Cortex of kidney (tissue), 1 donor: ENCODE data around the gene SNRPD3.
"Not testable (repeated sequence)": the region's sequence is repeated elsewhere in the genome, so short reads cannot be mapped to it uniquely, and the experiment has no call there.

Source experiments
- DNase-seq: peaks from one replicate; lab custom pipeline; 2025; lab: John Stamatoyannopoulos, UW

The SNRPD3 gene

GRCh38 chr22:24555165-24556039, at the start of gene SNRPD3:
SNRPD3 (plus strand) TSS chr22:24555999; CDS start chr22:24557675, 1,676 bp downstream.
- peak; percentile 73 for DNase-seq

DNA sequence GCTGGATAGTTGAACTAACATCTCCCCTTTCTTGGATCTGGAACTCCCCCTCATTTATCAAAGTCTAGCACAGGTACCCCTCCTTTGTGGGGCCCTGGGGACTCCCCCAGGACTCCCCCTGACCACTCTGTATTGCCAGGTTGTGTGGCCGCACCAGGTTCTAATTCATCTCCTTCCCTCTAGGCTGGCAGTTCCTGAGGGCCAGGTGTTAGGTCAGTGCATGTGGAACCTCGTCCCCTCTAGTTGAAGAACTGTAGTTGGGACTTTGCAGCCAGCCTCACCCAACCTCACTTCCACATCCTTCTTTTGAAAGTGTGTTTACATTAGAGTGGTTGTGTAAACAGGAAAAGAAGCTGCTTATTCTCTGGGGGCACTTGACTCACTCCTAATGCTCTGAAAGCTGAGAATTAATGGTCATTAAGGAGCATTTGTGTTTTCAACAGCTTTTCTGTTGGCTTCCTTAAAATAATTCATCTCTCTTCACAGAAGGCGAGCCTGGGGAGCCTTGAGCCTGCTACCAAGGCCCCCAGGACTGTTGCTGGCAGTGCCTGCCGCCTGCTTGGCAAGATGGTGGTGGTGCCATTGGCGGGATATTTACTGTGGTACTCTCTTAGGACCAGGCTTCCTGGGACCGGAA, 48.9 kb upstream of the SNRPD3 start:
- DNase-seq: no peak

DNA sequence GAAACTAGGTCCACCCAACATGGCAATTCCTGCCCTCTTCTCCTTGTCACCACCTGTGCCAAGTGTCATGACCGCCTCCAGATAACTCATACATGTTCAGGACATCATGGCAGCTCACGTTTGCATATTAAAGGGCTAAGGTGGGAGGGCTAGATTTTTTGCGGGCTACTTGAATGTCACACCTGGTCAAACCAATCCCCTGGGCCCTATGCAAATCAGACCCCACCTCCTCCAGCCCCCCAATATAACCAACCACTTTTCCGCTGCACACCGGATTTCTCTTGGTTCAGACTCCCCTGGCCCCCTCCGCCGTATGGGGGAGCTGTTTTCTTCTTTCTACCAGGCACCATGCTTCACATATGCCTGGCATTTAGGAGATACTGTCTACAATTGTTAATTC, 48.1 kb upstream of the SNRPD3 start:
- DNase-seq: no peak

DNA sequence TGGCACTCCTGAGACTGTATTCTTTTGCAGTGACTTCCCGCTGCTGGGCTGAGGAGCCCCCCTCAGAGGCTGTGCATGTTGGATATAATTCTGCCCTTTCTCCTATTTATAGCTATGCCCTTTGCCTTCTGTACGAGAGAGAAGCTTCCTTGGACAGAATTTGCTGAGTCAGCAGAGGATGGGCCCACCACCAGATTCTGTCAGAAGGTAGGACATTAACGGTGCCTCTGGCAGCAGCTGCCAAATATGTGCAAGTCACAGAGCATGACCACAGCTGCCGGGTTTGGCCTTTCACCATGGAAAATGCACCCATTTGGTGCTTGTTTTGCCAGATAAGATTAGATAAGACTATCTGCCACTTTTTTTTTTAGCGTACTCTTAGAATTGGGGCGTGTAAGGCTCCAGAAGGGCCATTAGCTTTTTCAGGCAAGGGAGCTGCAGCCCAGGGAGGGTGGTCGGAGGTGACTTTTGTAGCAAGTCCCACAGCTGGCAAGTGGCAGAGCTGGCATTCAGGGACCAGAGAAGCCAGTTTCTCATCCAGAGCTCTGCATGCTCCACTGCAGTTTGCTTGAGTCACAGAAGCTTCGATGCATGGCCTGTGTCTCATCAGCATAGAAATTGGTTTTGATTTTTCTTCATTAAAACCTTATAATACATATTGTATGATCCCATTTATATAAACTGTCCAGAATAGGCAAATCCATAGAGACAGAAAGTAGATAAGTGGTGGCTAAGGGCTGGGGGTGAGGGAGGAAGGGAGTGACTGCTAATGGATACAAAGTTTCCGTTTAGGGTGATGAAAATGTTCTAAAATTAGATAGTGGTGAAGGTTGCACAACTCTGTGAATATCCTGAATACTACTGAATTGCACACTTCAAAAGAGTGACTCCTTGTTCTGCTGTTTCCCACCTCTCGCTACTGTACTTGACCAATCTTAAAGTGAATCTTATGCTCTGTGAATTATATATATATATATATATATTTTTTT, 44.9 kb upstream of the SNRPD3 start:
- DNase-seq: no peak

DNA sequence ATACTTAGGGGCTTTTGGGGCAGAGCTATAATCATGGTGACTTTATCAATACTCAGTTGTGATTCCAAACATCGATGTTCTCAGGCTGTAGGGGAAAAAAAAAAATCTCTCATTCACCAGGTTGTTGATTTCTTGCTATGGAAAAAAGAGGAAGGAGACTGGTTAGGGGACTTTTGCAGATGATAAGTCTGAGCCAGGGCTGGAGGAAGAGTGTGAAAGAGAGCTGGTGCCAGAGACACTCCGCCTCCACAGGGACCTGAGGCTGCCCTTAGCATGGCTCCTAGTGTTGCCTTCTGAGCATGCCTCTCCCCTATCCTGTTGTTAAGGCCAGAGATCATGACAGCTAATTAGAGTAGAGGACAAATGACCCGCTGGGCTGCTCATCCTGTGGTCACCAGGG, 43.8 kb upstream of the SNRPD3 start:
- no peak for DNase-seq

DNA sequence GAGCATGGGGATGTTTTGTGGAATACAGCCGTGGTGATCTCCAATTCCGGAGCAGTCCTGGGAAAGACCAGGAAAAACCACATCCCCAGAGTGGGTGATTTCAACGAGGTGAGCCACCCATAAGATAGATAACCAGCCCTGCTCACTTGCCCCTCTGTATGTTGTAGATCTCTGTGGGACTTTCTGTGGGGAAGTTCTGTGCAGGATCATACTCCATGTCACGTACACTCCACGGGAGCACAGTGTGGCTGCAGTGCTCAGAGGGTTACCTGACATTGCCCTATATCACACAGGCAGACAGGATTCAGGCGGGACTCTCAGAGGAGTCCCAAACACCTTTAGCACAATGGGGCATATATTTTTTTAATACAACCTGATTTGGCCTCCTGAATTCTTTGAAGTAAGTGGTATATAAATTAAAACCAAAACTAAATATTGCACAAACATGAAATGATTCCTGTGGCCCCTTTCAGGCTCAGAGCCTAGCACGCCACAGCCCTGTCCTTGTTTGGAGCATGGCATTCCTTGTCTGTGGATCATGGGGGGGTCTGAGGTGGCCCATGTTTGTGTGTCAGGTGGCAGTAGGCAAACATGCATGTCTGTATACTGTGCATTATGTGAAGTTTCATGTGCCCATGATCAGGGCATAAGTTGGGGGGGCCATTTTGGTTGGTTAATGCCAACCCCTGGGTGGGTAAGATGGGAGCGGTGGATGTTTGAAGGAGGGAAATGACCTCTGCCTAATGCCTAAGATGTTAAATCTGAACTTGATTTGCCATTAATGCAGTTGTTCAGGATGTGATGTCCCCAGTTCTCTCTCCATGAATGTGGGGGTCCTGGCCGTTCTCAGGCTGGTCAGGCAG, 42.2 kb upstream of the SNRPD3 start:
- no peak for DNase-seq

- DNase-seq: no peak
These were observed 41.4 kb upstream of the SNRPD3 start for GRCh38 chr22:24514241-24515026.

- no peak for DNase-seq
These were observed 40.8 kb upstream of the SNRPD3 start for GRCh38 chr22:24515027-24515338.

DNA sequence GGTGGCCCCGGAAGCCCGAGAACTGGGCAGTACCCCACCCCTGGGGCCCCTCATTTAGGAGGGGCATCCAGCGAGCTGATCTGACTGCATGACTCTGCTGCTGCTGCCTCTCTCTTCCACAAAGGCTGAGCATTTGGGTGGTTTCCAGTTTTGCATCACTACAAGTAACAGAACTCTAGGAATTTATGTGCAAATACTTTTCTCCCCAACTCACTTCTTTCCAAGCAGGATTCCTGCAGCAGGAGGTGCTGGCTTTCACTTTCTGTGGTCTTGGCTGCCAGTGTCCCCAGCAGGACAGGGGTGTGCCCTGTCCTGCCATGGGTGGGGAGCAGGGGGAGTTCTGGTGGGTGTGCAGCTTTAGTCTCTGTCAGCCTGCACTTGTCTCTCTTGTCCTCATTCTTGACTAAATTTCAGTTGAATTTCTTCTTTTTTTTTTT, 39.5 kb upstream of the SNRPD3 start:
- no peak for DNase-seq

DNA sequence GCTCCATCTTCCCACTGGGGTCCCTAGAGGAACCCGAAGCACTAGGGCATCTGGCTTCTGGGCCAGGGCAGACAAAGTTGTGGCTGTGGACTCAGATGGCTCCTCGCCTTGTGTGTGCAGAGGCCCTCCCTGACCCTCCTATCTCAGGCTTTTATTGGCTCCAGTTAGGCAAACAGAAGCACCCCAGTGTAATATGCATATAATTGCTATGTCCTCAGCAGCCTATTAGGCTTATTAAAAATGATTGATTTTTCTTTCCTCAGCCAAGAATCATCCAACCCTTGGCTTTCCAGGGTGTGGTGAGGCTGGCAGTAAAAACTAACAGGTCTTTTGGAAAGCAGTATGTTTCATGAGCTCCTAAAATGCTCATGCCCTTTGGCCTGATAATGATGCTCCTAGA, 38.4 kb upstream of the SNRPD3 start:
- DNase-seq: no peak

DNA sequence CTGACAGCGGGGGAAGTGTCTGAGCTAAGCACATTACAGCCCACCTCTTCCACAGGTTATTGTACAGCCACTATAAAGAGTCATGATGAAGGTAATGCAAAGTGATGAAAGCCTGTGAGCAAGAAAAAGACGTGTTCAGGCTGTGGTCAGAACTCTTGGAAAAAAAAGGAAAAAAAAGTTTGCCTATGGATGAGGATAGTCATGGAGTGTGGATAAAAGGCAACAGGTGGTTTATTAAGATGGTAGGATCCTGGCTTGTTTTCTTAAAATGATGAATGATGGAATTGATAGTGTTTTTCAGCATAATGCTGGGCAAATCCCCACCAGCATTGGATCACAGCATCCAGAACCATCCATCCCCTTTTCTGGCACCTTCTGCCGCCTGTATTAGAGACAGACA, 37.6 kb upstream of the SNRPD3 start:
- no peak for DNase-seq

DNA sequence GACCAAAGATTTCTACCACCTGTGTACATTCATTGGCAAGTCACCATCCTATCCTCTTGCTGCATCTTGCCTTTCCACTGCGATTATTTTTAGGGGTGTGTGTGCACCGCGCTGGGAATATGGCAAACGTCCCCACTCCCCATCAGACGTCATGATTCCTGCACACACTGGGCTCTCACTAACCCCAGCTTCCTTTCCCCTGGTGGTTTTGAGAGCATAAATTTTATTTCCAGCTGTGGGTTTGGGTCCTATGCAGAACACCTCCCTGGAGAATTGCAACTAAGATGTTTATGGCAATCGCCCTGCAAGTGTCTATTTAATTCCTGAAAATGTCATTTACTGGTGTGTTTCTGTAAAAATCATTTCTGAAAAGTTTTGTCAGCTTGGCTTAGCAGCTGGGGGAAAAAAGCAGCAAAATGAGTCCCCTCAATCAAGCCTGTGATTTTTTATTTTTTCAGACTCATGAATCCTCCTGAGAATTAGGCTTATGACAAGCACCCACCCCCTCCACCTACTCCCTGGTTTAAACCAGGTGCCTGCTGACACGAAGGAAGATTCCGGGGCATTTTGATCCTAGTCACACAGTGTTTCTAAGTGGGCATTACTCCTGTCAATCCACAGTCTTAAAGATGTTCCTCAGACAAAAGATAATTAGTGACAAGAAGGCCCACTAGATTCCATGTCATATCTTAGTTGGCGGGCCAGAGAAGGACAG, 36.9 kb upstream of the SNRPD3 start:
- no peak for DNase-seq

DNA sequence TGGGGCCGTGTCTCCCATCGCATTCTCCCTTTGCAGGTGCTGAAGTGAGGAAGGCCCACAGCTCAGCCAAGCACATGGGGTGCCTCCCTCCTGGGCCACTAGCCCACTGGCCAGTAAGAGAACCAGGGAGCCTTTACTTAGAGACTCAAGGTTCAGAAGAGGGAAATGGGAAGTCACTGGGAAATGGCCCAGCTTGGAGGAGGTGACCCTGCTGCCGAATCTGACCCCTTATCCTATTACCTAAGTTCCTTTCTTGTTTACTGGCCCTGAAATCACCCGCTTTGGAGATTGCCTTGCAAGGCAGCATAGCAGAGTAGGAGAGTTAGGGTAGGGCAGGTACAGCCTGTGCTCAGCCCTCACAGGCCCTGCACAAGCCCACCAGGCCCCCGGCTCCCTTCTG, 36.3 kb upstream of the SNRPD3 start:
- DNase-seq: no peak

- DNase-seq: no peak
These were observed 34.0 kb upstream of the SNRPD3 start for GRCh38 chr22:24521791-24522245.

DNA sequence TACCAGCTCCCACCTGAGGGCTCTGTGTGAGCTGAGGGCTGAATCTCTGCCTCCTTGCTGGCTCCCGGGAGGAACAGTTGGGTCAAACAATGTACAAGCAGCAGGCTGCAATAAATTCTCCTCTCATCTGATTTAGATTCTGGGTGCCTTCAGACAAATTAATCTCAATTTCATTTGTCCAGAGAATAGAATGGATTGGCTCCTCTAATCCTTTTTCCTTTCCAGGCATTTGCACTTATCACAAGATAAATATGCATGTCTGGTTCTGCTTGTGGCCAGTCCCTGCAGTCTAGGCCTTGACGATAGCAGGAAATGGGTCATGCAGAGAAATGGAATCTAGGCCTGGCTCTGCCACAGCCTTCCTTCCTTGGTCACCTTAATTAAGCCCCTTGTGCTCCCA, 31.9 kb upstream of the SNRPD3 start:
- no peak for DNase-seq

DNA sequence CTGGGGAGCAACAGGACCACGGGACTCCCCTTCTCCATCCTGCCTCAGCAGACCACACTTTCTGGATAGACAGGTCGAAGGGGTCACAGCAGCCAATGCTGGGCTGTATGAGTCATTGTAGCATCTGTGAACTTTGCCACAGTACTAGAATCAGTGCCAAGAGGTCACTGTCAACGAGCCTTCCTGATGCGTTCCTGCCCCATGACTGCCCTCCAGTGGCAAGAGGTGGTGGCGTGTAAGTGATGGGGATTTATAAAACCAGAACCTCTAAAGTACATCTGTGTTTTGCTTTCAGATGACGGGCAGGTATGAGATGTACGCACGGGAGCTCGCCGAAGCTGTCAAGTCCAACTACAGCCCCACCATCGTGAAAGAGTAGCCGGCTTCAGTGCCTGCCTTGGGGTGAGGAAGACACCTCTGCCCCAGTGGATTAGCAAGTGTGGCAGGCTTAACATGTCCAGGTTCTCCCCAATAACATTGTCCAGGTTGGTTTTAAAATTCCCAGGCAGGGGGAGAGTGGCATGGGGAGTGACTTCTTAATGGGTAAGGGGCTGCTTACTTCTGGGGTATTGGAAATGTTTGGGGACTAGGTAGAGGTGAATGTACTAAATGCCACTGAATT, 30.3 kb upstream of the SNRPD3 start:
- DNase-seq: no peak

DNA sequence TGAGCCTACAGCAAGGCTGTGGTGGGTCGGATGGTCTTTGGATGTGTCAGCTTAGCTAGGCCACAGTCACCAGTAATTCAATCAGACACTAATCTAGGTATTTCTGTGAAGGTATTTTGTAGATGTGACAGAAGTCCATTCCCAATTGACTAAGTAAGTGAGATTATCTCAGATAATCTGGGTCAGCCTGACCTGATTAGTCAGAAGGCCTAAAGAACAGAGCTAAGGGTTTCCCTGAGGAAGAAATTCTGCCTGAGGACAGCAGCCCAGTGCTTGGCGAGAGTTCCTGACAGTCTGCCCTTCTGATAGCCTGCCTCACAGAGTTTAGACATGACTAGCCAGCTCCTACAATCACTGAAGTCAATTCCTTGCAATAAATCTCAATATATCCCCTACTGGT, 29.6 kb upstream of the SNRPD3 start:
- DNase-seq: no peak

DNA sequence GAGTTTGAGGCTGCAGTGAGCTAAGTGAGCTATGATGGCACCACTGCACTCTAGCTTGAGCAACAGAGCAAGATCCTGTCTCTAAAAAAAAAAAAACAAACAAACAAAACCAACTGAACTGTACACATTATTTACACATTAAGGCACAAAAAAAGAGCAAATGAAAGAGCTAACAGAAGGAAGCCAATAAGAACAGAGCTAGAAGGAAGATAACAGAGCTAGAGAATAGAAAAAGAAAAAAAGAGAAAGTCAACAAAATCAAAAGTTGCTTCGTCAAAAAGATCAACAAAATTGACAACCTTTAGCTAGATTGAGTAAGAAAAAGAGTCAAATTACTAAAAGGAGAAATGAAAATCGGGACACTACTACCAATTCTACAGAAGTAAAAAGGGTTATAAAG, 25.9 kb upstream of the SNRPD3 start:
- DNase-seq: no peak

DNA sequence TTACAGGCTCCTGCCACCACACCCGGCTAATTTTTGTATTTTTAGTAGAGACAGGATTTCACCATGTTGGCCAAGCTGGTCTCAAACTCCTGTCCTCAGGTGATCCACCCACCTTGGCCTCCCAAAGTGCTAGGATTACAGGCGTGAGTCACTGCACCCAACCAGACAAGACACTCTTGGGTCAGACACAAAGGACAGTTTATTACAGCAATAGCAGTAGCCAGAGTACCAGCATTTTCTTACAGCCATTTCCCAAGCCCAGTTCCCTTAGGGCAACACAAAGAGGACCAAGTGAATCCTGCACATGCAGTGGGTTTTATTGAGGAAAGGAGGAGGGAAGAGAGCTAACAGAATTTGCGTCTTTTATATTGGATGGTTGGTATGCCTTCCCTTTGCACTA, 24.8 kb upstream of the SNRPD3 start:
- not testable (repeated sequence) for DNase-seq
